ENCODE measurements around the gene TRAPPC12.
"Not testable (repeated sequence)": the region's sequence is repeated elsewhere in the genome, so short reads cannot be mapped to it uniquely, and the experiment has no call there.

The TRAPPC12 gene

DNA sequence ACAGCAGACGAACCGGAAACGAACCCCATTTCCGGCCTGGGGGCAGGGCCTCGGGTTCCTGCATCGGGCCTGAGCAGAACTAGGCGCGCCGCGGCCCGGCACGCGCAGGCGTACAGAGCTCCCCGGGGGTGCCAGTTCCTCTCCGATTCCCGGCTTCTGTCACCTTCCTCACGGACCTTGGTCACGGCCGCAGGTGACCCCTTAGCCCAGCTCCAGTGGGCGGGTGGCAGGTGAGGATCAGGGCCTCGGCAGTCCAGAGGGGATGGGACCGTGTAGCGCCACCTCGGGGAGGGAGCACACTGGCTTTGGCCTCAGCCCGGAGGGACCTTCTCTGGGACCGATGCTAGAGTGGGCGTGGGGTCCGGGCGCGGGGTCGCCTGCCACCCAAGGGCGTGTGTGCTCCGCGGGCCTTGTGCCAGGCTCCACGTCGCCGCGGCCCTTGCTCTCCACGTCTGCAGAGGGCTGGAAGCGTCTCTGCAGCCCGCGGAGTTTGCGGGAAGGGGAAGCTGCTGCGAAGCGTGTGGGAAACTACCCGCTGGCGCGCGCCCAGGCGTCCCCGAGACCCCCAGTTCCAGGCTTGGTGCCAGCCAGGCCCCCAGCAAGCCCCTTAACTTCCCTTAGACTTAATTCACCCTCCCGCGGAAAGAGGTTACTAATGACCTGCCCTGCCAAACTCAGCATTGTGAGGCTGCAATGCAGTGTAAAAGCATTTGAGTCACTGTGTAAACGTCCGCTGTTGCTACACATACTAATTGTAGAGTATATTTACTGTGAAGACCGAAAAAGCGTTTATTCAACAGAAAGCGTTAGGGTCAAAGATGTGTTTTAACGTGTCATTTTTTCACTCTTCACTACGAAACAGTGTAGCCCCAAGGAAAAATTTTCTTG is at the start of gene TRAPPC12:
Gene TRAPPC12 (plus strand): TSS at position 48 of the 888 bp plus-strand sequence. CDS start 7,930 bp downstream, outside the sequence.
- DNase-seq, result peak; percentile 92

DNA sequence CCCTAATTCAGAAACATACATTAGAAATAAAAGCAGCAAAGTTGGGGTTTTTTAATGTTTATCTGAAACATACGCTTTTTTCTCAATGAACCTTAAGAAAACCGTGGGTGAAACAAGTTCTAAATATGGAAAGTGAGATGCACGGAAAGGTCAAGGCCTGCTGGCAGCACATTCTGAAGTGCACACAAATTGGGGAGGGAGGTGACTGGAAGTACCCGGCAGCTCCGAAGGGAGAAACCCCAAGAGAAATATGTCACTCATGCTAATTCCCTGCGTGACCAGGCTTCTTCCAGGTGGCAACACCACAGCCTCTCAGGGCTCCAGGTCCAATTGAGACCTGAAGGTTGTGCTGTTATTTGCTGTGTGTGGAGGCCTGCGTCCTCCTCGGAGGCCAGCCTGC is 47.4 kb upstream of the TRAPPC12 start:
- DNase-seq, result no peak

DNA sequence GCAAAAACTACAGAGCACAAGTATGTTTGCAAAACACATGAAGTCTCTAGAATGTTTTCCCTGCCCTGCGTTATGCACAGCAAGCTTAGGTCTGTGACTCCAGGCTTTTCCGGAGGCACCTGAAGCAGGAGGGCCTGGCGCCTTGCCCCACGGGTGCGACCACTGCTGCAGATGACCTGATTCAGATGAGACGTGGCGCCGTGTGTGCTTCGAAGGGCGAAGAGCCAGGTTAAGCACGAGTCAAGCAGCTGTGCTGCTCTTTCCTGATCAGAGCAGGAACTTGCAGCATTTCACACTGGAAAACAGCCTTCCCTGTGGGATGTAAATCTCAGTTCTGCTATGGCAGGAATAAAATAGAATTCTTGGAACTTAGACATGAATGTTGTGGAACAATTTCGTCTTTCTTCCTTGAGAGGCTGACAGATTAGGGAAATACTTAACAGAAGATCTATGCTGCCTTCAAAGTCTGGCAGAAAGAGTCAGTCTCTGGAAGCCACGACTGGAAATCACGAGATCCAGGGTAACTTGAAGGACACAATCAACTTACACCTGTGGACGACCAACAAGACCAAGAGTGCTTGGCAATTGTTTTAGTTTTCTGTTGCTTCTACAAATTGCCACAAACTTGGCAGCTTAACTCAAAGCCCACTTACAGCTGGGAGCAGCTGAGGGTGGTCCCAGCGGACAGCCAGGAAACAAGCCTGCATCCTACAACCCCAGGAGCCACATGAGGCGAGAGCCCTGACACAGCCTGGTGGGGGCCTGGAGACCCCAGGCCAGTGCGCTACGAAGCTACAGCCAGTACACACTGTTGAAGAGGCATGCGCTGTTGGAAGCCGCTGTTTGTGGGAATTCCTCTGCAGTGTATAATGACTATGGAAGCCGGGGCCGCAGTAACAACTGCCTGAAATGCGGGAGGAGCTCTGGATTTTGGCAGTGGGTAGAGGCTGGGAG is 44.8 kb upstream of the TRAPPC12 start:
- no peak for DNase-seq

- DNase-seq, result no peak
Measured at GRCh38 chr2:3336844-3337243, 42.6 kb upstream of the TRAPPC12 start.

DNA sequence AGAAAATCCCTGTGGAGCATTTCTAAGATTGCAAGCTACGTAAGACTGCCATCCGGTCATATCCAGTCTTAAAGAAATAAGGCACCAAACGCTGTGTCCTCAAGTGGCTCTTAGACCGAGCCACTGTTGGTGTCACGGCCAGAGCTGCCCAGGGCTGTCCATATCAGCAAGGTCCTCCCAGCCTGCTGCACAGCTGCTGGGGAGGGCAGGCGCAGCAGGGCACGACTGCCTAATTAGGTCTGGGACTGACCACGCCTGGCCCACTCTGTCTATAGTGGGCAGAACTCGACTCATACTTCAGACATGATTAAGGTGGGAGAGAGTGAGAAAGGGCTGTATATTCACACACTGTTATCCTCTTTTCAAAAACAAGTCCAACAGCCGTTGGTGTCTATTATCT is 41.2 kb upstream of the TRAPPC12 start:
- no peak for DNase-seq

DNA sequence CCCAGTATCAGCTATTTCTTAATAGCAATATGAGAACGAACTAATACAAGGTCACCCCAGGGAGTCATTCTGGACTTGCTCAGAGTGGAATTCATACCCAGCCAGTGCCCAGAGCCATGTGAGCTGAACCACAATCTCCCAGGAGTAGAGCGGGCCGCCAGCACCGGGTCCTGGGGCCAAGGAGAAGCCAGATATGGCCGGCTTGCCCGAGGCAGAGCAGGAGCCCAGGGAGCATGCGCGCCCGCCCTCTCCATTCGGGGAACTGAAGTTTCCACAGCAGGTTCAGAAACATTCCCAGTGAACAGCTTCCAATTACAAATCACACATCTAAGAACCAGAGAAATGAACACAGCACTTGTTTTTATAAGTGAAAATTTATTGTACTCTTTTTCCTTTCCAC is 39.4 kb upstream of the TRAPPC12 start:
- no peak for DNase-seq

DNA sequence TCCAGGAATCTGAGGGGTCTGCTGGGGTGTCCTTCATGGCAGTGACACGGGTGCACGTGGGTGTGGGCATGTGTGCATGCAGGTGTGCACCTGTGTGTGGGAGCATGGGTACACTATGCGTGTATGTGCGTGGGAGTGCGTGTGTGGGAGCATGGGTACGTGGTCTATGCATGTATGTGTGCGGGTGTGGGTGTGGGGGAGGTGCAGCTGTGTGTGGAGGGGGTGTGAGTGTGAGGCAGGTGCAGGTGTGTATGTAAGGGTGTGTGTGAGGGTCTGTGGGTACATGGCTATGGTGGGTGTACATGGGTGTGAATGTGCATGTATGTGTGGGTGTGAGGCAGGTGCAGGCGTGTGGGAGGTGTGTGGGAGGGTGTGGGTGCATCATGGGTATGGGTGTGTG is 38.2 kb upstream of the TRAPPC12 start:
- no peak for DNase-seq

DNA sequence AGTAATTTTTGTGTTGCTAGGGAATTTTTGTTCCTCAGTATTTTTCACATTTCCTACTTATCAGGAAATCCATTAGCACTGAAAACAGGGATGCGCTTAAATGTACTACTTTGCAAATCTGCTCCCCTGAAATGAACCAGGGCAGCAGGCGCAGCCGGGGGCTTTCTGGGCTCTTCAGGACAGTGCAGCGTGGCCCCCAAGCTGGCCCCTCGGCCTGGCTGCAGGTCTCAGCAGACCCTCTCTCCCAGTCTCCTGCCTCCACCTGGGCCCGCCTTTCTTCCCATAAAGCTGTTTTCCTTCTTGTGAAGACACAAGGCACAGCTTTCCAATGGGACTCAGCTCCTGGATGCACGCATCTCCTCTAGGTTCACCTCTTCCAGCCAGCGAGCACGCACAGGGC is 37.2 kb upstream of the TRAPPC12 start:
- DNase-seq, result no peak

GRCh38 chr2:3343012-3343411 is 36.5 kb upstream of the TRAPPC12 start:
- no peak for DNase-seq

- no peak for DNase-seq
Measured at GRCh38 chr2:3344897-3345296, 34.6 kb upstream of the TRAPPC12 start.

DNA sequence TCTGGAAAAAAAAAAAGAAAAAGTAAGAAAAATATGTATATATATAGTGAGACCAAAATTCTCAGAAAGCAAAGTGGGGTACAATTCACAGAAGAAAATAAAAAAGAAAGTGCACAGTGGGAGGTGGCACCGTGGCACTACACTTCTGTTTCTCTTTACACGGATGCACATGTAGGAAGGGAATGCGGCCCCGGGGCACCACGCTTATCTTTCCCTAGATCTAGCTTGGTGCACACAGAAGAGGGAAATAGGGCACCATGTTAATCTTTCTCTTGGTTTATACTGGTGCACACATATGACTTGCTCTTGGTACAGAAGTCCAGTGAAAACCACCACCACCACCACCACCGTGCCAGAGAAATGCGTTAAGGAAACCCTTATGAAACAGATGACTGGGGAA is 33.9 kb upstream of the TRAPPC12 start:
- DNase-seq, result no peak

- no peak for DNase-seq
Measured at GRCh38 chr2:3348767-3349166, 30.7 kb upstream of the TRAPPC12 start.

DNA sequence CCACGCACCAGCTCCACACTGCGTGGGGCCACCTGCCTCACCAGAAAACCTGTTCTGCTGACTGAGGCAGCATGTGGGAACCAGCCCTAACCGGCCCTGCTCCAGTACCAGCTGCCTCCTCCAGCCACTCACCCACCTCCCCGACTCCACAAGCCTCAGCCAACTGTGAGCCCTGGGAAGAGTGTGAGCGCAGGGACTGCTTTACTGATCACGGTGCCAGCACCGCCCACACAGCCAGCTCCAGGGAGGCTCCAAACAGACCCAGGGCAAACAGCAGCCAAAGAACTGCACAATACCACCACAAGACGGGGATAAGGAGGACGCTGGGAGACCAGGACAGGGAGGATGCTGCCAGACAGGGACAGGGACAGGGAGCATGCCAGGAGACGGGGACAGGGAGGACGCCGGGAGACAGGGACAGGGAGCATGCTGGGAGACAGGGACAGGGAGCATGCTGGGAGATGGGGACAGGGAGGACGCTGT is 30.2 kb upstream of the TRAPPC12 start:
- DNase-seq, result no peak

DNA sequence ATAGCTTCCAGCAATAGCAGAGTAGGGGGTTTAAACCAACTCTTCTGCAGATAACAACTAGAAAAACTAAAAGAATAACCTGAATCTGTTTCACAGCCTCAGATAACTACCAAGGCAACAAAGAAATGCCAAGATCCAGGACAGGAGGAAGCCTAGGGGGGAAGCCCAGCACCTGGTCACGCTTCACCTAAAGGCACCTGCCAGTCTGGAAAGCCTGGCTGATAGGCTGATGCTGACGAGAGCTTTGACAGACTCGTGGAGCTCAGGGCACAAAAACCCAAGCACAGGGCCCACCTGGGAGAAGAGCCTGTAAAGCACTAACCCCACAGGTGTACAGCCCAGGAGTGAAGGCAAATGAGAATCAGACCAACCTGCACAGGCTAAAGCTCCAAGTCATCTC is 24.5 kb upstream of the TRAPPC12 start:
- DNase-seq, result no peak

DNA sequence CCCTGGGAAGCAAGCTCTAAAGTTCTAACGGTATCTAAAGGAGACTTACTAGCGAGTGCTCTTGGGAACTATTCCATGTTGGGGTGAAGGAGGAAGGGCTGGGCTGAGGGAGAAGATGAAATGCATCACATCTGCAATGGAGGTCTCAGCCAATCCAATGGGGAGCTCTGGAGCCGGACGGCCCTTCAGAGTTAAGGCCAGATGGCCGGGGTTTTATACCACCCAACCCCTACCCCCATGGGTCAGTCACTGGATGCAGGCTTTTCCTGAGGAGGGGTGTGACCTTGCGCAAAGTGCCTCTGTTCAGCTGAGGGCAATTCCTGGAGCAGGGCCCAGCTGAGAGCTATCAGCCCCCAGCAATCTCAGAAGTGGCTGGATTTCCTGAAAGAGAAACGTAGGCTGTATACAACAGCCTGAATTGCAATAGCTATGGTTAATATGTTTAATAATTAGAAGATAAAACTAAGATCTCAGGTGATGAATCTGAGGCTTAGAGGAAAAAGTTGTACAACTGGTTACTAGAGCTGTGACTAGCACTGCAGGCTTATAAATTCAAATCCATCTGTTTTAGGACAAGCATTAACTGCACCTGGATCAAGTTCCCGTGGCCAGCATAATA is 23.4 kb upstream of the TRAPPC12 start:
- no peak for DNase-seq

- DNase-seq, result no peak
Measured at GRCh38 chr2:3356799-3357198, 22.7 kb upstream of the TRAPPC12 start.

- DNase-seq, result not testable (repeated sequence)
Measured at GRCh38 chr2:3357446-3357845, 22.0 kb upstream of the TRAPPC12 start.

- no peak for DNase-seq
Measured at GRCh38 chr2:3357926-3358325, 21.6 kb upstream of the TRAPPC12 start.

GRCh38 chr2:3361518-3362389 is 17.7 kb upstream of the TRAPPC12 start:
- DNase-seq, result no peak

- DNase-seq, result no peak
Measured at GRCh38 chr2:3365219-3365618, 14.3 kb upstream of the TRAPPC12 start.

- DNase-seq, result no peak
Measured at GRCh38 chr2:3368261-3368722, 11.2 kb upstream of the TRAPPC12 start.
